Adipocyte (in vitro differentiated cells): ENCODE measurements around the gene NLN.

Experiments
- DNase-seq: peaks from one replicate; pipeline ENCODE4 v3.0.0-alpha.2; 2015; ENCODE audit warnings: low read depth
- H3K27me3 ChIP-seq: replicated peaks from 2 replicates; pipeline ENCODE4 v1.7.0; 2013; ENCODE audit warnings: mild to moderate bottlenecking, low read length, moderate library complexity; ENCODE audit not compliant: control insufficient read depth, insufficient read depth
- H3K36me3 ChIP-seq: 2 replicates; pipeline ENCODE4 v1.7.0; 2013; ENCODE audit warnings: low read length, mild to moderate bottlenecking, moderate library complexity; ENCODE audit not compliant: control insufficient read depth, insufficient read depth, severe bottlenecking
- H3K4me1 ChIP-seq: 2 replicates; pipeline ENCODE4 v1.7.0; 2013; ENCODE audit warnings: mild to moderate bottlenecking, low read length, moderate library complexity; ENCODE audit not compliant: control insufficient read depth, insufficient read depth
- H3K4me3 ChIP-seq: 2 replicates; pipeline ENCODE4 v1.7.0; 2013; ENCODE audit warnings: mild to moderate bottlenecking, low read length, moderate library complexity
- H3K9ac ChIP-seq: 2 replicates; pipeline ENCODE4 v1.7.0; 2013; ENCODE audit warnings: mild to moderate bottlenecking, low read length, moderate library complexity
- H3K9me3 ChIP-seq: 2 replicates; pipeline ENCODE4 v1.7.0; 2013; ENCODE audit warnings: mild to moderate bottlenecking, low read length, moderate library complexity; ENCODE audit not compliant: control insufficient read depth

The NLN gene

DNA sequence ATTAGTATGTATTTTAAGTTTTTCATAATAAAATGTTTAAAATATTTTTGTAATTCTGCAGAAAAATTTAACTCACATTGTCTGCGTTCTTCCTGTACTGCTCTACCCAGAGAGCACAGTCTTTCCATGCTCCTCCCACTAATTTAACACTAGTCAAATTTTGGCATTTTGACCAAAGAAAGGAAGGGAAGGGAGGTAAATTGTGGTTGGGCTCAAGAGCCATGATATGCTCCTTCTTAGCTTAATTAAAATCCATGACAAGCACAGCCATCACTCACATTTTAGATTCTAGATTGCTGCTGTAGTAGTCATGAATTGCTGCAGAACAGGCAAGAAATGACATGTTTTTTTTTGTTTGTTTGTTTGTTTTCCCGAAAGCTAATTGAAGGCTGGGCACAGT is 98.4 kb downstream of the NLN start:
- Histone ChIP-seq H3K9ac (no peak overlapping the region), H3K4me1 (peaks cover 5% of the 10 kb centered on the region), H3K36me3 (peaks cover 6% of the 10 kb centered on the region), H3K9me3 (no peaks in the 10 kb centered on the region), H3K4me3 (no peak overlapping the region), H3K27me3 (no peaks in the 10 kb centered on the region)
- DNase-seq: no peak

DNA sequence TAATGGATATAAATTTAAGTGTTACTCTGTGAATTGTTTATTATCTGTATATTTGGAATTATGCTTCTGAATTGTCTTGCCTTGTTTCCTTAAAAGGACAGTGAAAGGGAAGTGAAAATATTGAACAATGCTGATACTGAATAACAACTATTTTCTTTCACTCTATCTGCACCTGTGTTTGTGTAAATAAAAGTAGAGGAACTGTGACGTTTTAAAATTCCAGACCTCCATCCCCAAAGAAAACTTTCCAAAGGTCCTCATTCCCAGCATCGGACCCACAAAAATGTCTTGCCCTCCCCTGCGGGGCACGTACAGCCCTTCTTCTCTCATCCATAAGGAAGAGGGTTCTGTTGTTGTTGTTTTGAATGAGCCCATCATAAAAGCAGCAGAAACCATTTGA is 100.0 kb downstream of the NLN start:
- H3K4me1 ChIP-seq: peaks cover 5% of the 10 kb centered on the region
- H3K9ac ChIP-seq: no peak overlapping the region
- DNase-seq: no peak
- no peaks in the 10 kb centered on the region for H3K27me3 ChIP-seq
- H3K4me3 ChIP-seq: no peak overlapping the region
- H3K9me3 ChIP-seq: no peaks in the 10 kb centered on the region
- H3K36me3 ChIP-seq: peaks cover 6% of the 10 kb centered on the region

DNA sequence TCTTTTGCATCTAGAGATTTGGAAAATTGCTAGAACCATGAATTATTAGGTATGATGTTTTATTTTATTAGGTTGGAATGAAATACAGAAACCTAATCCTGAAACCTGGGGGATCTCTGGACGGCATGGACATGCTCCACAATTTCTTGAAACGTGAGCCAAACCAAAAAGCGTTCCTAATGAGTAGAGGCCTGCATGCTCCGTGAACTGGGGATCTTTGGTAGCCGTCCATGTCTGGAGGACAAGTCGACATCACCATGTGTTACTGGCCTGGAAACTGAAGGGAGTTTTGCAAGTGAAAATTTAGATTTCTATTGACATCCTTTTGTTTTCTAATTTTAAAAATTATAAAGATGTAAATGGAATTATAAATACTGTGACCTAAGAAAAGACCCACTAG is 100.7 kb downstream of the NLN start:
- no peaks in the 10 kb centered on the region for H3K9me3 ChIP-seq
- no peaks in the 10 kb centered on the region for H3K27me3 ChIP-seq
- H3K4me1 ChIP-seq: peaks cover 5% of the 10 kb centered on the region
- no peak for DNase-seq
- no peak overlapping the region for H3K4me3 ChIP-seq
- peaks cover 6% of the 10 kb centered on the region for H3K36me3 ChIP-seq
- H3K9ac ChIP-seq: no peak overlapping the region

DNA sequence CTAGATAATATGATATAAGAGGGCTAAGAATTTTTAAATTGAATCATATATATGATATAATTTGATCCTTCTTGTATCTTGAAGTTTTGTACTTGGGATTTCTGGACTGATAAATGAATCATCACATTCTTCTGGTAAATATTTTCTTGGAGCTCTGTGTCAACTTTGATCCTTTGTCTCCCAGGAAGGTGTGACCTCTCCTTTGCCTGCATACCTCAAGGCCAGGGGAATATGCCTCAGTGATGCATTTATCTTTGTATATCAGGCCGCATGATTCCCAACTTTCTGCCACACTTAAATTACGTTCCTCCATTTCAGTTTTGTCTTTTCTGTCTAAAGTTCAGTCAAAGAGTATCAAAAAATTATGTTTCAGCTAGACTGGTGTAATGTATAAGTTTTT is 101.2 kb downstream of the NLN start:
- H3K36me3 ChIP-seq: peaks cover under 1% of the 10 kb centered on the region
- no peak overlapping the region for H3K4me3 ChIP-seq
- no peaks in the 10 kb centered on the region for H3K27me3 ChIP-seq
- DNase-seq: peak; percentile 7
- H3K9ac ChIP-seq: no peak overlapping the region
- H3K4me1 ChIP-seq: peaks cover 9% of the 10 kb centered on the region
- H3K9me3 ChIP-seq: no peaks in the 10 kb centered on the region

DNA sequence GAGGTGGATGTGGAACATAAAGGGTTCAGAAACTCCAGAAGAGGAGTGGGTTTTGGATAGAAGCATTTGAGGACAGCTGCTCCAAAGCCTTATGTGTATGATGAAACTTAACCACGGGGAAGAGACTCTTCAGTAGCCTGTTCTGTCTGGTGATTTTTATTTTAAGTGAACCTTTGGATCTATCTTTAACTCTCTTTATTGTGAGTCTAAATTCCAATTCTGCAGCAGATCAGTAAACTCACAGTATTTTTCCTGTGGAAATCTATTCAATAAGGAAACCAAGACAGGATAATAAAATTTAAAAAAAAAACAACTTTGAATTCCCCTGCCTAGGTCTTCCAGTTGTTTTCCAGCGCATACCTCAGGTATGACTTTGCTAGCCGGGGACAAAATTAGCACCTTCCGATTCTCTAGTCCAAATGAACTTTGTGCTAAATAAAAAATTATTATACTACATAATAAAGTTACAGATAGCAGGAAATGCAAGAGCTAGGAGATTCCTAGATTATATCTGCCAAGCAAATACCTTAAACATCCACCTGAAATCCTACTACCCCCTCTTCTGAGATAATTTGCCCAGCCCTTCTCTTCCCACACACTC is 101.9 kb downstream of the NLN start:
- no peak overlapping the region for H3K4me3 ChIP-seq
- no peak for DNase-seq
- H3K4me1 ChIP-seq: peaks cover 17% of the 10 kb centered on the region
- no peaks in the 10 kb centered on the region for H3K36me3 ChIP-seq
- H3K9me3 ChIP-seq: no peaks in the 10 kb centered on the region
- no peak overlapping the region for H3K9ac ChIP-seq
- no peaks in the 10 kb centered on the region for H3K27me3 ChIP-seq

DNA sequence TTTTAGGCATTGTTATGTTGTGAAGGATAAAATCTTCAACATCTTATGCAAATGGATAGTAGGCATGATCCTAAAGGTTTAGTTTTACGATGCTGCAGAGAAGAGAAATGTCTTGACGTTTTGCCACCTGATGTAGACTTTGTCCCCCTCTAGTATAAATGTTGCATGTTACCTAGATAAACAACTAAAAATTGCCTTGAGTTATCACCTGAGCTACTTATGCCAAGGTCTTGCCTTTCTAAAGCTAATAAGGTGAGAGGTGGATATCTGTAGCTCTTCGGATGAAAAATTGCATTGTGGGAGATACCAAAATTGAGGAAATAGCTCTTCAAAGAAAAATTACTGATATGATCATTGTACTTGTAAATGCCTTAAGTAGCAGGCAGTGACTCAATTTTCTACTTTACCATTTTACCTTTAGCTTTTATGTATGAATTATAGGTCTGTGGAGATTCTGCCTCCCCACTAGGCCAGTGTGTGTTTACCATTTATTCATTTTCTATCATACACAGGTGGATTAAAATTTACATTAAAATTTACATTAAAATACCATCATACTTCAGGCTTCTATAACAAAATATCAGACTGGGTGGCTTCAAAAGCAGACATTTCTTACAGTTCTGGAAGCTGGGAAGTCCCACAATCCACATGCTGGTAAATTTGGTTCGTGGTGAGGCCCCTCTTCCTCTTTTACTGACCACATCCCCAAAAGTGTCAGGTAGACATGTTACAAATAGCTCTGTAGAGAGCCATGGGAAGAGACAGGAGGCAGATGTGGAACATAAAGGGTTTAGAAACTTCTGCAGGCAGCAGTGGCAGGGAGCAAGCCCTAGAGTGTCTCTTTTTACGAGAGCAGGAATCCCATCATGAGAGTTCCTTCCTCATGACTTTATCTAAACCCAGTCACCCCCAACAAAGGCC is 103.7 kb downstream of the NLN start:
- no peak for DNase-seq
- Histone ChIP-seq H3K4me3 (no peak overlapping the region), H3K9ac (no peak overlapping the region), H3K27me3 (no peaks in the 10 kb centered on the region), H3K4me1 (peaks cover 20% of the 10 kb centered on the region), H3K9me3 (no peaks in the 10 kb centered on the region), H3K36me3 (no peaks in the 10 kb centered on the region)

DNA sequence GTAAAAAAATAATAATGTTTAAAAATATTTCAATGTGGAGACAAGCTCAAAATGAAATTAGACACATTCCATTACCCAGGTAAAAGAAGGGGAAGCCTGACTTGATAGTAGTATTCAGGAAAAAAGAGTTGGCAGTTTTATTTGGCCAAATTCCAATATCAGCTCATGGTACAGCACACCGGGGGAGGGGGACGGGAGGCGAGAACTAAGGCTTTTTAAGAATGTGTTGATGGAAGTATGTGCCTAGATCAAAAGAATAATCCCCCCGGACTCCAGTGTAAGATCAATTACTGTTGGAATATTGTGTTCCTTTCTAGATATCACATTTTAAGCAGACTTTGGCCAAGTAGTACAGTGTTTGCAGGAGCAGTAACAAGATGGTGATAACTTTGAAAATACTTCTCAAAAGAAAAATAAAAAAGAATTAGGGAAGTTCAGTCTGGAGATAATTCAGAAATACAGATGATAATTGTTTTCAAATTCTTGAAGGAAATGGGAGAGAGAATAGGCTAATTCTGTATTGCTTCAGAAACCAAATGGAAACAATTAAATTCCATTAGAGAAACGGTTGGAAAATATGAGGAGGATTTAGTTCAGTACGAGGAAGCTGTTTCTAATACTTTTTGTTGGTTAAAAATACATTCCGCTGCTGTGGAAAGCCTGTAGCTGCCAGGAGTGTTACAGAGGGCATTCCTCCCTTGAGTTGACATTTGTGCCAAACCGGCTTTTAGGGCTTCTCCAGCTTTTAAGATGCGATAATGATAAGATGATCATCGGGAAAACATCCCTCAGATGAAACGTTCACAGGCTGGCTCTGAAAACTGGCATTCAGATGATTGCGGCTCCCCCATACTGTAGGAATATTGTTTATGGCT is 106.3 kb downstream of the NLN start:
- Histone ChIP-seq H3K4me3 (peak overlapping the region; percentile 66), H3K4me1 (peaks cover 27% of the 10 kb centered on the region), H3K9ac (peak overlapping the region; percentile 72), H3K36me3 (no peaks in the 10 kb centered on the region), H3K9me3 (no peaks in the 10 kb centered on the region), H3K27me3 (no peaks in the 10 kb centered on the region)
- peak; percentile 86 for DNase-seq

DNA sequence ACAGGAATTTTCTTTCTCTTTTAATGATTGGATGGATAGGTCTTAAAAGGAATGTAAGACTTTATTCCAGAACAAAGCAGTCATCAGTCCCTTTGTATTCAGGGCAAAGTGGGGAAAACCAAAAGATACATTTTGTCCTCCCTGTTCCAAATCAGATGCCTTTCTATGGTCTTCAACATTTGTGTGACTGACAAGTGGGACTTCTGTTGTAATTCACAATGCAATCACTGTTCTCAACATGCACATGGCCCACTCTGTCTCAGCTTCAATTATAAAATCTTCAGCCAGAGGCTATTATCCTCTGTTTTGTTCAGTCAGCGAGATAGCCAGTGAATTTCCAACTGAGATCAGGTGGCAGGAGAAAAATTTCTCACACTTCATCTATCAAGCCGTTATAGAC is 108.9 kb downstream of the NLN start:
- Histone ChIP-seq H3K4me1 (peaks cover 23% of the 10 kb centered on the region), H3K27me3 (no peaks in the 10 kb centered on the region), H3K9me3 (no peaks in the 10 kb centered on the region), H3K4me3 (no peak overlapping the region), H3K9ac (no peak overlapping the region), H3K36me3 (no peaks in the 10 kb centered on the region)
- DNase-seq: peak; percentile 36

DNA sequence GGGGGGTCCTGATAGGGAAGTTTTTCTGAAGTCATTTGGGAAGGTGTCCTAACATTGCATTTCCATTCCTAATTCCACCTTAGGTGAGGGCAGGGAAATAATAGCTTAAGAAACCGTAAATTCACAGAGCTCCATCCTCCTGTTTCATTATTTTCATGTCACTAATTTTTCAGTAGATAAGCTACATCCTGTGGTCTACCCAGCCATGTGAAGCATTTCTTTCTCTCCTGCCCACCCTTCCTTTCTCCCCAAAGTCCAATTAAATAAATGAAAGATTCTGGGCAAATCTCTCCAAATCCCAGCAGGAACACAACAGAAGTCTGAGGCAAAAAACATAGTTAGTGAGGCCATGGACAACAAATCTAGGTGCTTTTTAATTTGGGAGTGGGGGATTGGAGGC is 109.3 kb downstream of the NLN start:
- Histone ChIP-seq H3K4me1 (peaks cover 23% of the 10 kb centered on the region), H3K9me3 (no peaks in the 10 kb centered on the region), H3K4me3 (no peak overlapping the region), H3K27me3 (no peaks in the 10 kb centered on the region), H3K9ac (no peak overlapping the region), H3K36me3 (no peaks in the 10 kb centered on the region)
- no peak for DNase-seq

DNA sequence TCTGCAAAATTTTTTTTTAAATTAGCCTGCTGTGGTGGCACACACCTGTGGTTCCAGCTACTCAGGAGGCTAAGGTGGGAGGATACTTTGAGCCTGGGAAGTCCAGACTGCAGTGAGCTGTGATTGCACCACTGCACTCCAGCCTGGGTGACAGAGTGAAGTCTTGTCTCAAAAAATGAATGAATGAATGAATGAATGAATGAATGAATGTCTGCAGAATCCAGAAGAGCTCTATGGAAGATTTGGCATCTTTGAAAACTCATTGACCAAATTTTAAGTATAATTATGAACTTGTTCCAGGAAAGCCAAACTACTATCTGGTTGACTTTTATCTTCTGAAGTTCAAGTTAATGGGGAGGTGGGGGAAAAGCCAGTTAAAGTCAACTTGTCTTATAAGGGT is 110.1 kb downstream of the NLN start:
- Histone ChIP-seq H3K9ac (no peak overlapping the region), H3K4me3 (no peak overlapping the region), H3K9me3 (no peaks in the 10 kb centered on the region), H3K27me3 (no peaks in the 10 kb centered on the region), H3K36me3 (no peaks in the 10 kb centered on the region), H3K4me1 (peaks cover 23% of the 10 kb centered on the region)
- DNase-seq: no peak

DNA sequence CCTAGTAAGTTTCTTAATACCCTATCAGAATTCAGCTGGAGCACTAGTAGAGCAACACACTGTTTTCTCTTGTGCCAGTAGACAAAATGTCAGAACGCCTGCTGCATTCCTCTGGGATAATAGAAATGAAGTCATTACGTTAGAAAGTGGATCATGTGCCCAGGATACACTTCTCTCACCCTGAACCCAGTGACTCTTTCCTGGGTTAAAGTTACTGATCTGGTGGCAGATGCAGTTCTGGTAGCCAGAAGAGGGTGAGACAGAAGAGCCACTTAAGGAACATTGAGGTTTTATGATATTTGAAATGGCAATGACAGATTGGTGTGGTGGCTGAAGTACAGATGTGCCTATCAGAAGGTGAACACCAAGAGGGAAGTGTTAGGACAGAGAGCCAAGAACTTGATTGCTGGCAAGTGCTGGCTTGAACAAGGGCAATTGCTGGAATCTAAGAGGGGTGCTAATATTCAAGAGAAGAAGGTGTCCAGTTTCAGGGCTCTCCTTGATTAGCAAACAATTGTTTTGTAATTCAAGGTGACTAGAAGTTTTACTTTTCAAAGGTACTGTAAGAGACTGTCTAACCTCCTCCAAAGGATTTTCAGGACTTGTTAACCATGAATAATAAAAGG is 110.7 kb downstream of the NLN start:
- Histone ChIP-seq H3K4me3 (no peak overlapping the region), H3K27me3 (no peaks in the 10 kb centered on the region), H3K36me3 (no peaks in the 10 kb centered on the region), H3K4me1 (peaks cover 23% of the 10 kb centered on the region), H3K9ac (no peak overlapping the region), H3K9me3 (no peaks in the 10 kb centered on the region)
- no peak for DNase-seq
